GM21528 (cell line): ENCODE measurements around the gene GPR62.
"Not testable (repeated sequence)": the region's sequence is repeated elsewhere in the genome, so short reads cannot be mapped to it uniquely, and the experiment has no call there.

Source experiments
- ATAC-seq: cut with Tn5 transposase; IDR thresholded peaks from one replicate; pipeline ENCODE4 v1.9.1; 2021; ENCODE audit warnings: mild to moderate bottlenecking, moderate library complexity; ENCODE audit not compliant: unreplicated experiment, low FRiP score

GPR62 gene, protein sequence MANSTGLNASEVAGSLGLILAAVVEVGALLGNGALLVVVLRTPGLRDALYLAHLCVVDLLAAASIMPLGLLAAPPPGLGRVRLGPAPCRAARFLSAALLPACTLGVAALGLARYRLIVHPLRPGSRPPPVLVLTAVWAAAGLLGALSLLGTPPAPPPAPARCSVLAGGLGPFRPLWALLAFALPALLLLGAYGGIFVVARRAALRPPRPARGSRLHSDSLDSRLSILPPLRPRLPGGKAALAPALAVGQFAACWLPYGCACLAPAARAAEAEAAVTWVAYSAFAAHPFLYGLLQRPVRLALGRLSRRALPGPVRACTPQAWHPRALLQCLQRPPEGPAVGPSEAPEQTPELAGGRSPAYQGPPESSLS

GRCh38 chr3:51955175-51955892 is at the start of gene GPR62:
TSS of gene GPR62 (plus strand) at chr3:51955381. CDS start at chr3:51955653, 272 bp downstream.
- no peak for ATAC-seq

GRCh38 chr3:51908026-51908425 is 47.2 kb upstream of the GPR62 start:
- no peak for ATAC-seq

DNA sequence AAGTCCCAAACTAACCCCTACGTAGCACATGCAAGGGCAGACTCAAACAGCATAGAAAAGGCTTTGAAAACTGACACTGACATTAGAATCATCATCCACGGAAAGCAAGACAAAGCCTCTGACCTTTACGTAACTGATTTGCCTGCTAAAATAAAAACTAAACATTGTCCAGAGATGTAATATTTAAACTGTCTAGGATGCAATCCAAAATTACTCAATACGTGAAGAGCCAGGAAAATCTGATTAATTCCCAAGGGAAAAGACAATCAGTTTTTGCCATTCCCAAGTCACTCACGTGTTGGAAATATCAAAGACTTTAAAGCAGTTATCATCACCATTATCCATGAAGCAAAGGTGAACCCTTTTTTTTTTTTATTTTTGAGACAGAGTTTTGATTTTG is 38.8 kb upstream of the GPR62 start:
- ATAC-seq = no peak

GRCh38 chr3:51921081-51921578 is 34.1 kb upstream of the GPR62 start:
- ATAC-seq = no peak

- no peak for ATAC-seq
These were observed 27.9 kb upstream of the GPR62 start for GRCh38 chr3:51927061-51927977.

DNA sequence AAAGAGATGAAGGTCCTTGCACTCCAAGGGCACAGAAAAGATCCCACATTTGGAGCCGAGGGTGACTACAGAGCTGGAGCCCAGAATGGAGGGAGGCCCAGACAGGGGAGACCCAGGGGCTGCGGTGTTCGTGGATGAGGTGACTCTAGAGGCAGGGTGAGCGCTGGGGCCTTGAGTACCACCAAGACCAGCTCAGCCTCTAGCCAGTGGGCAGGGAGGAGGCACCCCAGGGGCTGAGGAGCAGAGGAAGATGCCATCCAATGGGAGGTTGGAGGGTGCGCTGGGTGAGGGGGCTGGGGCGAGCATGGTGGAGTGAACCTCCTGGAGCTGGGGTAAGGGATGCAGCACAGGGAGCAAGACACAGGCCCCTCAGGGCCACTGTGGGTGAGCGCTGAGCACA is 26.7 kb upstream of the GPR62 start:
- ATAC-seq = no peak

- ATAC-seq = not testable (repeated sequence)
These were observed 26.2 kb upstream of the GPR62 start for GRCh38 chr3:51928981-51929380.

DNA sequence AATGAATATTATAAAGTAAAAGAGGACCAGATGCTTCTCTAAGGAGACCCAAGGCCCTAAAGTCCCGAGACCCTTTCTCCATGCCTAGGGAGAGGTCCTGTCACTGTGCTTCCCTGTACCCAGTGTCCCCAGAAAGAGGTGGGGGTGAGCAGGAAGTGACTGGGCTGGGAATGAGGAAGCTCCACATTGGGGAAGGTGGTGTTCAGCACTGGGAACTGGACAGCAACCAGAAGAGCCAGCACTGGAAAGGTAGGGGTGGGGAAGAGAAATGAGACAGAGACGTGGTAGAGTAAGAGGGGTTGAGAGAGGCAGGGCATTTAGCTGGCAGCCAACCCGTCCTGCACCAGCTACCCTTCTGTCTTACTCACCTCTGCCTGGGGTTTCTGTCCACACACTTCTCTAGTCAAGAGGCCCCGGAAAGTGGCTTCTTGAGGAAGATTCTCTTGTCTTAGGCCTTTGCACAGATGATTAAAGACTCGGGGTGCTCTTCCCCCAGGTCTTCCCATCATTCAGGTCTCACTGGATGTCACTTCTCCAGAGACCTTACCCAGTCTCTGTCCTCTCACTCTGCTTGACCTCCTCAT is 25.7 kb upstream of the GPR62 start:
- ATAC-seq = no peak

- ATAC-seq = no peak
These were observed 24.7 kb upstream of the GPR62 start for GRCh38 chr3:51930439-51930838.

DNA sequence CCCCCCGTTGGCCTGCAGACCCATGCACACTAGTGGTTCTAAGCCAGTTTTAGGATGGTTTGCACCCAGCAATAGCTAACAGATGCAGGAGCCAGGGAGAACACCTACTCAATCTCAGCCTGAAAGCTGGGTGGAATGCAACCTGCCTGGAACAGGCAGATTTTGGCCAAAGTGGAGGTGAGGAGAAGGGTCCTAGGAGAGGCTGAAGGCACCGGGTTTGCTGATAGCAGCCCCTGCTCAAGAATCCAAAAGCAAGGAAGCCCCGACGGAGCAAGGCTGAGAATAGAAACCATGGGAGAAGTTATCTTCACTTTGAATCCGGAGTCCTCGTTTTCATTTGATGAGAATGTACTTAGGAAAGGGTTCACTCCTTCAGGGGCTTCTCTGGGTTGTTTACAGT is 23.4 kb upstream of the GPR62 start:
- ATAC-seq = no peak

DNA sequence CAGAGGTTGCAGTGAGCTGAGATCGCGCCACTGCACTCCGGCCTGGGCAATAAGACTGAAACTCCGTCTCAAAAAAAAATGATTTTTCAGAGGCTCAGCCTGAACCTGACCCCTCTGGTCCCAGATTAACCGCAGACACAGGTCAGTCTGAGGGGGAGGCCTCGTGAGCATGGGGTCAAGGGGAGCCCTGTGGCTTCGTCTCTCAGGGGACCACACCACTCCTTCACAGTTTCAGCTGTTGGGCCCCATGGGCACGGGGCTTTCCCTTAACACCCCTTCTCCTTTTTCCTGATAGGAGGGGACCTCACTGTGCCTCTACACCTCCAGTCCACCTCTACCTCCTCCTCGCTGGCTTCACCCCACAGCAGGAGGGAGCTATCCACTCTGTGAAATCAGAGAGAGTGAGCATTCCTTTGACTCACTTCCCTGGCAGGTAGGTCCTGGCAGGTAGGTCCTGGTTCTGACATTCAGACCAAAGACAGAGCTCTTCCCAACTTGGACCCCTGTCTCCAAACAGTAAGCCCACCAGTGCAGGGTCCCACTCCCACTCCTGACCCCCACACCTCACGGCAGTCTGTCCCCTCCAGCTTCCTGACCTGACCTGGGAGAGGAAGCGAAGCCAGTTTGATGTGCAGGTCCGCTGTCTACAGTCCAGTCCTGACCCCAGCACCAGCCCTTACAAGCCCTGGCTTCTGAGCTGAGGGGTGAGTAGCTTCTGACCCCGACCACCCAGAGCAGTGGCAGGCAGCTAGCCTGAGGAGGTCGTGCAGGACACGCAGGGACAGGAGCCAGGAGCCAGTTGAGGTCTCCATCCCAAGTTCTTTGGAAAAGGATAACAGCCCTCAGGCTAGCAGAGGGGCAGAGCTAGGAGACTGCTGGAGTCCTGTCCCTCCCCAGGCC is 22.5 kb upstream of the GPR62 start:
- no peak for ATAC-seq

DNA sequence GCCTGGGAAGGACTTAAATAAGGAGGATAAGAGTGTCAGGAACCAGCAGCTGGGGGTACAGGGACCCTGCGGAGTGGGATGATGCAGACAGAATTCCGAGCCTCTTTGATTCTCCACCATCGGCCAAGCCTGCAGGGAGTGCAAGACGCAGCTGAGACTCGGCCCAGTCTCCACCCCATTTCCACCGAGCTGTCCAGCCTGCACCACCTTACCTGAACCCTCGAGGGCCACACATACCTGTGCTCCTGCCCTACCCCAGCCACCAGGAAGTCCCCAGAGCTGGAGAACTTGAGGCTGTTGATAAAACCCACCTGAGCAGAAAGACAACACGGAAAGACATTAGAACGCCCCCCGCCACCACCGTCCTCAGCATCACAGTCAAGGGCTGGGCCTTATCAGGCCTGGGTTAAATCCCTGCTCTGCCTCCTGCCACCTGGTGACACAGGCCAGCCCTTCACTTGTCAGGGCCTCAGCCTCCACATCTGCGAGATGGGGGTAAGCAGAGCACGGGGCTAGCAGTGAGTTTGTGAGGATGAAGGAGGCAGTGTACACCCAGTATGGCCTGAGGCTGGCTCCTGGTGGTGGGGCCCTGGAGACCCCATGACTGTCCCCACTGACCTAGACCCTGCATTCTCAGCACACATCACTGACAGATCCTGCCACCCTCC is 21.6 kb upstream of the GPR62 start:
- ATAC-seq = no peak

GRCh38 chr3:51934139-51934850 is 20.9 kb upstream of the GPR62 start:
- ATAC-seq = no peak

- no peak for ATAC-seq
These were observed 19.9 kb upstream of the GPR62 start for GRCh38 chr3:51934991-51935885.

DNA sequence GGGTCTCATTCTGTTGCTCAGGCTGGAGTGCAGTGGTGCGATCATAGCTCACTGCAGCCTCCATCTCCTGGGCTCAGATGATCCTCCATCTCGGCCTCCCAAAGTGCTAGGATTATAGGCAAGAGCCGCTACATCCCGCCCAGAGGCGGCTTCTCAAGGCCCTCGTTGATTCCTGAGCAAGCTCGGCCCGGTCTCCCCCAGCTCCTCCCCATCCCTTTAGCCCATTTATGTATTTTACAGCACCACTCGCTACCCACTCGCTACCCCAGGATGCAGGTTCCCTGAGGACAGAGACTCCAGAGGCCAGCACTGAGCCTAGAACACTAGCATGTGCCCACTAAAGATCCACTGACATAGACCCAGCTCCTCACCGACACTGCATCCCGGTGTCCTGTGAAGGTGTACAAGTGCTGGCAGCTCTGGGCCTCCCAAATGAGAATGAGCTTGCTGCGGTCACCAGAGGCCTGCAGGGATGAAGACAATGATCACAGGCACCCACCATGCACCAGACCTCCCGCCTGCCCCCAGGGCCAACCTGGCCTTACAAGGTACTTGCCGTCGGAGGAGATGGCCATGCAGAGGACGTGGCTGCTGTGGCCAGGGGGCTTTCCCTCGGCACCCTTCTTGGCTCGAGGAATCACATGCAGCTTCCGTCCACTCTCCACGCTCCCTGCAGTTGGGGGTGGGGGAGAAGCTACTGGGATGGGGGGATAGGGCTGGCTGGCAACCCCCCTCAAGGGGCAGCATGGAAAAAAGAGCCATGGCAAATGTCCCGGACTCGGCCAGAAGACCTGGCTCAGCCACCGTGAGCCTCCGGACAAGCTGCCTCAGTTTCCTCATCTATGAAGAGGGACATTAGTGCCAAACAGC is 19.1 kb upstream of the GPR62 start:
- ATAC-seq = no peak

DNA sequence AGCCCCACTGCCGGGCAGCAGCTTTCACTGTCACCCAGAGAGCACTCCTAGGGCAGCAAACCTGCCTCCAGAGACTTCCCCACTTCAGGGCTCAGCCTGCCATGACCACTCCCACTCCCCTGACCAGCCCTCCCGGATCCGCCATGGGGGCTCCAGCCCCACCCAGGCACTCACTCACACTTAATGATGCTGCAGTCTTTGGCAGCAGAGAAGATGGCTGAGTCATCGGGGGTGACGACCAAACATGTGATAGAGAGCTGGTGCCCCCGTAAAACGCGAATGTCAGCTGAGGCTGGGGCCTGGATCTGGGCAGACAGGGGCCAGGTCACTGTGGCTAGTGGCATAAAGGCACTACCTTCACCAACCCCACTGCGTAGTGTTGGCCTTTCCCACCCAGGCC is 18.2 kb upstream of the GPR62 start:
- ATAC-seq = no peak
